Activated CD4-positive, alpha-beta memory T cell treated with anti-CD3 and anti-CD28 coated beads, Interleukin-2, amount 10 ng/mL, durations not matched to agents 7 days and 5 days (primary cell): ENCODE measurements around the gene SEC14L1. TPM values are rescaled to one million over a fixed set of nuclear protein-coding genes. Genes with fewer than 3 reads are reported as not detected.

ENCODE experiments used
- CTCF ChIA-PET: fragments of 350-600 bp; sonication (Branson Sonifier 250); formaldehyde crosslinking; loops from one replicate; lab custom pipeline; 2021; ENCODE audit warnings: antibody characterized with exemption, inconsistent platforms; lab: Charles Lee
- POLR2A ChIA-PET: fragments of 350-600 bp; sonication (Branson Sonifier 250); formaldehyde crosslinking; loops from one replicate; lab custom pipeline; 2021; ENCODE audit warnings: antibody characterized with exemption; lab: Charles Lee
- DNase-seq: peaks from one replicate; pipeline ENCODE4 v3.0.0-alpha.2; 2020
- H3K27ac Mint-ChIP-seq: one replicate; pipeline ENCODE4 v1.8.0; 2021; ENCODE audit warnings: mild to moderate bottlenecking, mixed read lengths
- H3K27me3 Mint-ChIP-seq: one replicate; pipeline ENCODE4 v1.8.0; 2021; ENCODE audit warnings: mixed read lengths
- H3K36me3 Mint-ChIP-seq: one replicate; pipeline ENCODE4 v1.8.0; 2021; ENCODE audit warnings: low read depth, mixed read lengths
- H3K4me1 Mint-ChIP-seq: one replicate; pipeline ENCODE4 v1.8.0; 2021; ENCODE audit warnings: mixed read lengths
- H3K4me3 Mint-ChIP-seq: one replicate; pipeline ENCODE4 v1.8.0; 2021; ENCODE audit warnings: mild to moderate bottlenecking, mixed read lengths
- H3K9me3 Mint-ChIP-seq: one replicate; pipeline ENCODE4 v1.8.0; 2021; ENCODE audit warnings: mixed read lengths
- total RNA-seq, 2 experiments: library from RNA; stranded (reverse); gene quantifications; one replicate each; pipeline ENCODE4 v1.2.3, GENCODE V29; 2021

SEC14L1 gene
- total RNA-seq, 2 experiments from 2014 or later: 77.2 to 82.2 TPM

GRCh38 chr17:77234695-77235094, 93.9 kb downstream of the SEC14L1 start:
- peaks cover 2% of the 10 kb centered on the region for H3K9me3 Mint-ChIP-seq
- no peak for DNase-seq
- peaks cover 4% of the 10 kb centered on the region for H3K36me3 Mint-ChIP-seq
- H3K27ac Mint-ChIP-seq: peak overlapping the region; percentile 74
- H3K4me3 Mint-ChIP-seq: peak overlapping the region; percentile 56
- H3K27me3 Mint-ChIP-seq: no peaks in the 10 kb centered on the region
- ChIA-PET CTCF (interaction anchor here (0.8 to 3.2 kb wide), 4 partner anchors 44 to 178 kb away, joined by 3 to 24 read pairs (median 3); no protein-coding TSS in a partner anchor), POLR2A (interaction anchor here (0.6 to 2.4 kb wide), 5 partner anchors 95 to 724 kb away, joined by 3 to 9 read pairs (median 4); partner anchors contain the start of genes SEC14L1 and TNRC6C)
- peaks cover 25% of the 10 kb centered on the region for H3K4me1 Mint-ChIP-seq

DNA sequence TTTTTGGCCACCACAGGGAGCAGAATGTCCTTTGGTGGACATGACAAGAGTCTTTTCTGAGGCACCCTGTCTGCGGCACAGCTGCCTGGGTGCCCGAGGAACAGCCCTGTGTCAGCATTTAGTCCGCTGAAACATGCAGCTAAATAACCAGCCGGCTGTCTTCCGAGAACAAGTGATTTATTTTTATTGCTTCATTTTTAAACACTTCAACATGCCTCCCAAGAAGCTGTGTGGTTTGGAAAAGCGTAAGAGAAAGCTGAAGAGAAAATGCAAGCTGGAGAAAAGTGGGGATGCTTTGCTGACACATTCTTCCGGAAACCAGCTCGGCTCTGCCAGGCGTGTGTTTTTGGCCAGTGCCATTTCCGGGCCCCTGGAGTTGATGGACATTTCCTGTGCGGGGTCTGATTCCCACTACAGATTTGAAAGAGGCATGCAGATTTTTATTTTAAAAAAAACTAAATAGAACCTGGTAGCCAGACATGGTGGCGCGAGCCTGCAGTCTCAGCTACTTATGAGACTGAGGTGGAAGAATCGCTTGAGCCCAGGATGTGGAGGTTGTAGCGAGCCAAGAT, 94.7 kb downstream of the SEC14L1 start:
- Mint-ChIP-seq H3K27ac (peak overlapping the region; percentile 74), H3K27me3 (no peaks in the 10 kb centered on the region), H3K36me3 (peaks cover 4% of the 10 kb centered on the region), H3K9me3 (peaks cover 2% of the 10 kb centered on the region), H3K4me3 (peak overlapping the region; percentile 56), H3K4me1 (peaks cover 25% of the 10 kb centered on the region)
- CTCF ChIA-PET: interaction anchor here (0.8 to 3.2 kb wide), 5 partner anchors 44 to 179 kb away, joined by 3 to 24 read pairs (median 3); no protein-coding TSS in a partner anchor
- peak; percentile 56 for DNase-seq
- POLR2A ChIA-PET: interaction anchor here (0.6 to 2.4 kb wide), 6 partner anchors 95 to 723 kb away, joined by 3 to 9 read pairs (median 4); partner anchors contain the start of genes SEC14L1 and TNRC6C

GRCh38 chr17:77237232-77238008, 96.7 kb downstream of the SEC14L1 start:
- Mint-ChIP-seq H3K27ac (no peak overlapping the region), H3K4me1 (peaks cover 25% of the 10 kb centered on the region), H3K36me3 (peaks cover 4% of the 10 kb centered on the region), H3K4me3 (no peak overlapping the region), H3K27me3 (no peaks in the 10 kb centered on the region), H3K9me3 (peaks cover 2% of the 10 kb centered on the region)
- ChIA-PET CTCF (interaction anchor here (1.7 kb wide), 1 partner anchor 149 kb away, joined by 5 read pairs; no protein-coding TSS in a partner anchor), POLR2A (no interaction called here)
- DNase-seq: no peak

- ChIA-PET CTCF (no interaction called here), POLR2A (no interaction called here)
- Mint-ChIP-seq H3K36me3 (no peaks in the 10 kb centered on the region), H3K27ac (no peak overlapping the region), H3K4me3 (no peak overlapping the region), H3K4me1 (peaks cover 10% of the 10 kb centered on the region), H3K9me3 (peaks cover 2% of the 10 kb centered on the region), H3K27me3 (peaks cover 2% of the 10 kb centered on the region)
- no peak for DNase-seq
These were observed 100.2 kb downstream of the SEC14L1 start for GRCh38 chr17:77240976-77241375.

DNA sequence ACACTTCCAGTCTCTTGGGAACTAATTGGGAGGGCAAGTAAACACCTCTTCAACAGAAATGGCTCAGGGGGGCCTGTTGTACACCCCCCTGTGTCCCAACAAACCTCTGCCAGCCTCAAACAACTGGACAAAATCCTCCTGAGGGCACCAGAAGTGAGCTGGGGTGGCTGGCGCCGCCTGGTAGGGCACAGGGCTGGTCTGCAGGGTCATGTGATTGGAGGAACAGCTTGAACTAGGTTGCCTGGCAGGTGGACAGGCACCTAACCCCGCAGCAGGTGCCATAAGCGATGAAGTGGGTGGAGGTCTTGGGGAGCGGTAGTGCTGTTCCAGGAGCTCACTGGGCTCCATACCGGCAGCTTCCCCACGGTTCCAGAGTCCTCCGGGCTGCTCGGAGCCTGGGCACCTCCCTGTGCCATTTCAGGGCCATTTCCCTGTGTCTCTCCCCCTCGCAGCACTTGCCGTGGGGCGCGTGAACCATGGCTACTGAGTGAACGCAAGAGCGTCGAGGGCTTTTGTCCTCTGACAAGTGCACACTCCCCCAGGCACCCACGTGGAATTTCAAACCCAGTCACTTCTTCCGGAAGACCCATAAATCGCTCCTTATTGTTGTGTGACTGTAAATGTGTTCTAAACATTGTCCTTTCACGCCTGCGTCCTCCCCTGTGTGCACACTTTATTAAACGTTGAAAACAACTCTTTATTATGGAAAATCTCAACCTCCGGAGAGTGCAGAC, 101.5 kb downstream of the SEC14L1 start:
- H3K27ac Mint-ChIP-seq: no peak overlapping the region
- DNase-seq: no peak
- H3K27me3 Mint-ChIP-seq: peaks cover 2% of the 10 kb centered on the region
- H3K9me3 Mint-ChIP-seq: peaks cover under 1% of the 10 kb centered on the region
- H3K36me3 Mint-ChIP-seq: no peaks in the 10 kb centered on the region
- CTCF ChIA-PET: no interaction called here
- H3K4me1 Mint-ChIP-seq: peaks cover 13% of the 10 kb centered on the region
- POLR2A ChIA-PET: no interaction called here
- no peak overlapping the region for H3K4me3 Mint-ChIP-seq

GRCh38 chr17:77245162-77245926, 104.6 kb downstream of the SEC14L1 start:
- Mint-ChIP-seq H3K9me3 (no peaks in the 10 kb centered on the region), H3K36me3 (no peaks in the 10 kb centered on the region), H3K27me3 (peaks cover 15% of the 10 kb centered on the region), H3K27ac (no peak overlapping the region), H3K4me3 (no peak overlapping the region), H3K4me1 (peaks cover 17% of the 10 kb centered on the region)
- DNase-seq: no peak
- ChIA-PET CTCF (interaction anchor here (3.0 kb wide), 1 partner anchor 158 kb away, joined by 15 read pairs; no protein-coding TSS in a partner anchor), POLR2A (no interaction called here)

DNA sequence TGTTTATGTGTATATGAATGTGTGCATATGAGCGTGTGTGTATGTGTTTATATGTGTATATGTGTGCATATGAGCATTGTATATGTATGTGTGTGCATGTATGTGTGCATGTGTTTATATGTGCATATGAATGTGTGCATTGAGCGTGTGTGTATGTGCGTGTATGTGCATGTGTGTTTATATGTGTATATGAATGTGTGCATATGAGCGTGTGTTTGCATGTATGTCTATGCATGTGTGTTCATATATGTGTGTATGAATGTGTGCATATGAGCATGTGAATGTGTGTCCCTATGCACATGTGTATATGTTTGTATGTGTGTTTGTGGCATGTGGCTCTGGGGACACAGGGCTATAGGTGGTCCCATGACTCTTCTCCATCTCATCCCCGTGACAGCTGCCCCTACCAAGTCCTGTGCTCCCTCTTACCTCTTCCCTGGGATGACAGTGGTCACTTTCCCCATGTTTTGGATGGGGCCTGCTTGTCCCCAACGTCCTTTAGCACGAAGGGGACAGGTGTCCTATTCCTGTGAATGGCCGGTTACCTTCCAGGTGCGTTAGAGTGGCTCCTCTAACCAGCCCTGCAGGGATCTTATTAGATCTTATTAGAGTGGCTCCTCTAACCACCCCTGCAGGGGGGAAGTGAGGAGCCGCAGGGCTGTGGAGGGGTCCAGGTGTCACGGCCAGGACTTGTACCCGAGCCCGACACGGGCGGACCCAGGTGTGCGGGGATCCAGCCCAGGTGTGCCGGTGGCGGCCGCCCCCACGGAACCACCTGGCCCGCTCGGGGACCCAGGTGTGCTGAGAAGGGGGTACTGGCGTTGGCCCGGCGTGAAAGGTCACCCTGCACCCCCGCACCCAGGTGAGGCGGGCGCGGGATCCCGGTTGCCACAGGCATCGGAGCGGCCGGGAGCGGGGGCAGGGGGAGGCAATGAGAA, 105.6 kb downstream of the SEC14L1 start:
- ChIA-PET POLR2A (no interaction called here), CTCF (no interaction called here)
- H3K4me3 Mint-ChIP-seq: peak overlapping the region; percentile 39
- peaks cover 17% of the 10 kb centered on the region for H3K4me1 Mint-ChIP-seq
- H3K27ac Mint-ChIP-seq: no peak overlapping the region
- no peak for DNase-seq
- H3K9me3 Mint-ChIP-seq: no peaks in the 10 kb centered on the region
- H3K27me3 Mint-ChIP-seq: peaks cover 16% of the 10 kb centered on the region
- no peaks in the 10 kb centered on the region for H3K36me3 Mint-ChIP-seq

DNA sequence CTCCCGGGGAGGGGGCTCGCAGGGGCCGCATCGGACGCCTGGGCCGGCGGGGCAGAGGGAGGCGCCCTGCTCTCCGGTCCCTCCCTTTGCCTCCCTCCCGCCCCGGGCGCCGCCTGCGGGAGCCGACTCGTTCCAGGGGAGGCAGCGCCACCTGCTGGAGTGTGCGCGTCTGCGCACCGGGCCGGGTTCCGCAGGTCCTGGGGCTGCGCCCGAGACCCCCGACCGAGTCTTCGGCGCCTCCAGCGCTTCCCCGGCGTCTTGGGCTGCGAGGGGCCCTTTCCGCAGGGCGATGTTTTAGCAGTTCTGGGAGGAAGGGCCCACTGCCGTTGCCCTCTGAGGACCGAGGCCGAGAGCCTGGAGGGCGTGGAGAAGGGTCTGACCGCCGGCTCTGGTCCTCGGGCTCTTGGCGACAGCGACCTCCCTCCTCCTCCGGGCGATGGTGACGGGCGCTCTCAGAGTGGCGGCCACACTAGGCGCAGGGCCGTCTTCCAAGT, 106.3 kb downstream of the SEC14L1 start:
- Mint-ChIP-seq H3K27ac (no peak overlapping the region), H3K27me3 (peaks cover 21% of the 10 kb centered on the region), H3K36me3 (no peaks in the 10 kb centered on the region)

DNA sequence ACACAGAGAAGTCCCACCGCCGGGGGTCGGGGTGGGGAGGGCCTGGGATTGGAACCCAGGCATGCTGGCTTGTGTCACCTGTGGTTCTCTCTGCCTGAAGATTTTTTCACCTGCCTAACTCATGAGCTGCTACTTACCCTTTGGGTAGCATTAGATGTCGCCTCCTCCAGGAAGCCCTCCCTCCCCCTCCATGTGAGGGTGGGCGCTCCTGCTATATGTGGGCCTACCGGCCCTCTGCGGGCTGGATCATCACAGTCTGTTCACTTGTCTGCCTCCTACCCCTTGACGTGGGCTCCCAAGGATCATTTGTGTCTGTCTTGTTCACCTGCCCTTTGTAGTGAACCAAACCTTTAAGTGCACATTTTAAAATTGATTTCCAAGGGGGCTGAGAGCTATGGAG, 106.8 kb downstream of the SEC14L1 start:
- Mint-ChIP-seq H3K9me3 (no peaks in the 10 kb centered on the region), H3K27me3 (peaks cover 22% of the 10 kb centered on the region), H3K4me3 (peak overlapping the region; percentile 47), H3K27ac (no peak overlapping the region), H3K4me1 (peaks cover 17% of the 10 kb centered on the region), H3K36me3 (no peaks in the 10 kb centered on the region)
- CTCF ChIA-PET: interaction anchor here (1.7 kb wide), 1 partner anchor 161 kb away, joined by 25 read pairs; no protein-coding TSS in a partner anchor
- POLR2A ChIA-PET: interaction anchor here (1.5 kb wide), 1 partner anchor 161 kb away, joined by 5 read pairs; no protein-coding TSS in a partner anchor
- no peak for DNase-seq

More for the DNA sequence above, 106.3 kb downstream of the SEC14L1 start:
- H3K9me3 Mint-ChIP-seq: no peaks in the 10 kb centered on the region
- H3K4me3 Mint-ChIP-seq: peak overlapping the region; percentile 47
- peaks cover 17% of the 10 kb centered on the region for H3K4me1 Mint-ChIP-seq
- ChIA-PET POLR2A (no interaction called here), CTCF (interaction anchor here (1.7 kb wide), 1 partner anchor 160 kb away, joined by 25 read pairs; no protein-coding TSS in a partner anchor)
- peak; percentile 86 for DNase-seq

- ChIA-PET POLR2A (interaction anchor here (1.5 kb wide), 1 partner anchor 162 kb away, joined by 5 read pairs; no protein-coding TSS in a partner anchor), CTCF (interaction anchor here (1.7 kb wide), 1 partner anchor 161 kb away, joined by 25 read pairs; no protein-coding TSS in a partner anchor)
- H3K27me3 Mint-ChIP-seq: peaks cover 24% of the 10 kb centered on the region
- H3K4me1 Mint-ChIP-seq: peaks cover 17% of the 10 kb centered on the region
- no peak overlapping the region for H3K4me3 Mint-ChIP-seq
- no peaks in the 10 kb centered on the region for H3K9me3 Mint-ChIP-seq
- H3K27ac Mint-ChIP-seq: no peak overlapping the region
- no peaks in the 10 kb centered on the region for H3K36me3 Mint-ChIP-seq
- DNase-seq: no peak
These were observed 107.7 kb downstream of the SEC14L1 start for GRCh38 chr17:77248216-77249114.
